Midbrain (tissue), 1 donor: ENCODE measurements around the gene LAMB2.
A peak's percentile ranks its signal among the peaks of the same experiment; 100 is the strongest.

Experiments used
- DNase-seq: peaks from one replicate; lab custom pipeline; 2025; lab: John Stamatoyannopoulos, UW

The LAMB2 gene

DNA sequence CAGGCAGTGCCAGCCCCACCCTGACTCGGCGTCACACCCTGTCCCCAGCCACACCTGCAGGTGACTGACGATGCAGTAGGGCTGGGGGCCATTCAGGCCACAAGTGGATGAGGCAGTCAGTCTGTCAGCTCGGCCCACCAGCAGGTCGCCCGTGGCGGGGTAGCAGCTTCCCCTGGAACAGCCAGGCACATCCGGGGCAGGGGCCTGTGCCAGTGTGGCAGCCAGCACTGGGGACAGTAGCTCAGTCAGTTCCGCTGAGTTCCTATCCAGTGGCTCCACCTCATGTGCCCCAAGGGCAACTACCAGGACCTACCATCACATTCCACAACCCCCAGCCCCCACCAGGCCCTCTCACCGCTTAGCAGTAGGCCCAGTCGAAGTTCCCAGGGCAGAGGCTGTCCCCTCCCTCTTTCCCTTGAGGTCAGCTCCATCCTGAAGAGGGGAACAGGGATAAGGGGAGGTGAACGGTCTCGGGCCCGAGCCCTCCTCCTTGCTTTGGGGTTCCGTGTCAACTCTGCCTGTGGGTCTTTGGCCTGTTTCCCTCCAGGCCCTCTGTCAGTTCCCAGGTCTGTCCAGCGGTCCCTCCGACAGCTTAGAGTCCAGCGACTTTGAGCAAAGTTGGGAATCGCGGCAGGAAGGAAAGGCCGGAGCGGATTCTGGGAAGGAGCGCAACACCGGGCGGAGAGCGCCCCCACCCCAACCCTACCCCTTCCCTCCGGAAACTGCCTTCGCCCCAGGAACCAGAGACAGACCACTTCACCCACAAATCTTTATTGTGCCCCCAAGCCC lies at the start of gene LAMB2:
TSS of gene LAMB2 (minus strand) at position 614 of the 789 bp plus-strand sequence. CDS start at position 431, 183 bp downstream.
- peak; percentile 50 for DNase-seq

DNA sequence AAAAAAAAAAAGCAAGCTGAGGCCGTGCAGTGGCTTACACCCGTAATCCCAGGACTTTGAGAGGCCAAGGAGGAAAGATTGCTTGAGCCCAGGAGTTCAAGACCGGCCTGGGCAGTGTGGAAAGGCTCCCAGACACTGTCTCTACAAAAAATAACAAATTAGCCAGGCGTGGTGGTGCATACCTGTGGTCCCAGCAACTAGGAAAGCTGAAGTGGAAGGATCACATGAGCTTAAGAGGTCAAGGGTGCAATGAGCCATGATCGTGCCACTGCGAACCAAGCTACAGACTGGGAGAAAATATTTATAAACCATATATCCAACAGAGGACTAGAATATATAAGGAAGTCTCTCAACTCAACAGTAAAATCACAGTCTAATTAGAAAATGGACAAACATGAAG lies 48.5 kb upstream of the LAMB2 start:
- no peak for DNase-seq

DNA sequence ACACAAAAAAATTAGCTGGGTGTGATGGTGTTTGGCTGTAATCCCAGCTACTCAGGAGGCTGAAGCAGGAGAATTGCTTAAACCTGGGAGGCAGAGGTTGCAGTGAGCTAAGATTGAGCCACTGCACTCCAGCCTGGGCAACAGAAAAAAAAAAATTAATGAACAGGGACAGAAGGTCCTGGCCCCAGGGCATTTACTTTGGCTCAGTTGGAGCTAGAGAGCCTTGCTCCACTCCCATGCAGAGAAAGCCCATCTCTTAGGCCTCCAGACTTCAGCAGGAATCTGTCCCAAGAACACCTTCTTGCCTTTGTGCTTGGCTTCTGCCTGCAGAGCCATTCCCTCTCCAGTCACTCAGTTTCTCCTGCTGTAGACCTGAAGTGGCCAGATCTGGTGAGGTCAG lies 47.3 kb upstream of the LAMB2 start:
- DNase-seq, result no peak

DNA sequence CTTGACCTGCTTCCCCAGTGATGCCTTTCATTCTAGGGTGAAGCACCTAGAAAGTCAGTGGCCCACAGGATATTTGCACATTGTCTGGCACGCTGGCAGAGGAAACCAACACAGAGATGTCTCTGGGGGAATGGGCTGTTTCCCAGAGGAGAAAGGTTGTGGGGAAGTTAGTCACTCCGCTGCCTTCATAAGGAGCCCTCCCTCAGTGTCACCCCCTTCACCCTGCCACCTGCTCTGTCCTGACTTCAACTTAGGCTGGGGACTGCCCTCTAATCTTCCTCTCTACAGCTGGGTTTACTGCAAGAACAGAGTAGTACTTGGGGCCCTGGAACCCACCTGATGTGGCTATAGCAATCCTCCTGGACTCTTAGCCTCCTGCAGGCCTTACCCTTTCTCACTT lies 44.2 kb upstream of the LAMB2 start:
- DNase-seq, result no peak

DNA sequence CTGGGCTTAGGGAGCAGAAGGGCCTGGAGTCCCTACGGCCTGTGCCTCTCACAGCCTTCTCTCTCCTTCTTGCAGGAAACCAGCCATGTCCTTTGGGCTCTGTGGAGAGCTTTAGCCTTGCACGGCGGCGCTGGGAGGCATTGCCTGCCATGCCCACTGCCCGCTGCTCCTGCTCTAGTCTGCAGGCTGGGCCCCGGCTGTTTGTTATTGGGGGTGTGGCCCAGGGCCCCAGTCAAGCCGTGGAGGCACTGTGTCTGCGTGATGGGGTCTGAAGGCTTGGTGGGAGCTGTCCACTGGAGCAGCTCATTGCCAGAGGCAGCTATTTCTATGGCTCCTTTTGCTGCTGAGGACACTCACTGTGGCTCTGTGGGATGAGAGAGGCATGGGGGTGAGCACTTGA lies 42.7 kb upstream of the LAMB2 start:
- DNase-seq, result no peak

DNA sequence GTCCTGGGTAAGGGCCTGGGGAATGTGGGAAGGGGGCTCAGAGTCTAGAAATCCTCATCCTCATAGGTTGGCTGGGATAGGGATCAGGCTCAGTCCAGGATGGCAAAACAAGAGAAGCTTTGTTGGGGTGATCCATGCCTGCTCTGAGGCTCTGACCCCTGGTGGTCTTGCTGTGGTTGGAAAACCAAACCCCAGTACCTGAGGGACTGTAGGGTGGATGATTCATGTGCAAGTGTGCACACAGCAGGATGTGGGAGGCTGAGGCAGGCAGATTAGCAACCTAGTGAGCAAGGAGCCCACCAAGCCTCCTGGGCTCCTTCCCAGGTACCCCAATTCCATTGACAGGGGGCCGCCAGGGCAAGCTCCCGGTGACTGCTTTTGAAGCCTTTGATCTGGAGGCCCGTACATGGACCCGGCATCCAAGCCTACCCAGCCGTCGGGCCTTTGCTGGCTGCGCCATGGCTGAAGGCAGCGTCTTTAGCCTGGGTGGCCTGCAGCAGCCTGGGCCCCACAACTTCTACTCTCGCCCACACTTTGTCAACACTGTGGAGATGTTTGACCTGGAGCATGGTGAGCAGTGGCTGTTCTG lies 41.6 kb upstream of the LAMB2 start:
- no peak for DNase-seq

DNA sequence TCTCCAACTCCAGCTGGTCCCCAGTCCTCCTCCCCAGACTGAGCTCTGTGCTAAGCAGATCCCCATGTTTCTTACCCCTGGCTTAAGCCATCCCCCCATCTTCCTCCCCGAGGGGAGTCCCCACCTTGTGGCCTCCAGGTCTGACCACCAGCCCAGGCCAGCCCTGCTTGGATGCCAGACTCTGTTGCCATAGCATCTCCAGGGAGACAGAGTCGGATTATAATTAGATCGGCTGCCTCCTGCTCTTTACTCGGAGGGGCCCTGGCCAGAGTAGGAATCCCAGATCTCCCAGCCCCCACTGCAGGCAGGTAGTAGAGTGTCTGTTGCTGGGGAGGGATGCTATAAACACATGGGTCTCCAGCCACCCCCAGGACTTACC lies 40.9 kb upstream of the LAMB2 start:
- DNase-seq, result no peak

DNA sequence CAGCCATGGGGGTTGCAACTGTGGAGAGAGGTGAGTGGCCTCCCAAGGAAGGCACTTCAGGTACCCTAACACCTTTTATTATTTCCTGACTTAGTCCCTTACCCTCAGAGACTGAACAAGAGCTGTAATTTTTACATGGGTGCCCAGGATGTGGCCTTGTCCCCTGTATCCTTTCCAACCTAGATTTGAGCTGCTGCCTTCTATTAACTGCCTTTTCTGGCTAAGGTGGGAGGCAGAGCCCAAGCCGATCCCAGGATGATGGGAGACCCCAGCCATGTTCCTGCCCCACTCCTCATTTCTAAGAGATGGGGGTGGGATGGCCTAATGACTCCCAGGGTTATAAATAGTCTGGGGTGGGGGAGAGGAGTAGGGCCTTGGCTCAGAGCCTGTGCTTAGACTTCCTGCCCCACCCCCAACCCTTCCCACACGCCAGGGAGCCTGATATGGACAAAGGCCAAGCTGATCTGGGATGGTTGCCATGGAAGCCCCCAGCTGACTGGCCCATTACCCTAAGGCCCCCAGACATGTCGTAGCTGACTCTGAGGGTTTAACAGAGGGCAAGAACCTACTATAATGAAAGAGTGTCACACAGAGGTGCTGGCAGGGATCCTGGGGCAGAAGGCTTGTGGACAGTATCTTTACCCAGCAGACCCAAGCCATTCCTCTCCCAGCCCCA lies 40.4 kb upstream of the LAMB2 start:
- no peak for DNase-seq

DNA sequence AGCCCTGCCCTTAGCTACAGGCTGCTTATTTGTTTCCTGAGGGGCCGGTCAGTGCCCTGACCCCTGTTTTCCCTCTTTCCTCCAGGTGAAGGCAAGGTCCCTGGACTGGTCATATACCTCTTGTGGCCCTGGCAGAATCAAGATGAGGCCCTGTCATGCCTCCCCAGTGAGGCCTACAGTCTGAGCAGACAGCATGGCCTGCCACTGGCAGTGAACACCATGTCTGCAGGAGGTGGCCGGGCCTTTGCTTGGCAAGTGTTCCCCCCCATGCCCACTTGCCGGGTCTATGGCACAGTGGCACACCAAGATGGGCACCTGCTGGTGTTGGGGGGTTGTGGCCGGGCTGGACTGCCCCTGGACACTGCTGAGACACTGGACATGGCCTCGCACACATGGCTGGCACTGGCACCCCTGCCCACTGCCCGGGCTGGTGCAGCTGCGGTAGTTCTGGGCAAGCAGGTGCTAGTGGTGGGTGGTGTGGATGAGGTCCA lies 39.7 kb upstream of the LAMB2 start:
- no peak for DNase-seq

DNA sequence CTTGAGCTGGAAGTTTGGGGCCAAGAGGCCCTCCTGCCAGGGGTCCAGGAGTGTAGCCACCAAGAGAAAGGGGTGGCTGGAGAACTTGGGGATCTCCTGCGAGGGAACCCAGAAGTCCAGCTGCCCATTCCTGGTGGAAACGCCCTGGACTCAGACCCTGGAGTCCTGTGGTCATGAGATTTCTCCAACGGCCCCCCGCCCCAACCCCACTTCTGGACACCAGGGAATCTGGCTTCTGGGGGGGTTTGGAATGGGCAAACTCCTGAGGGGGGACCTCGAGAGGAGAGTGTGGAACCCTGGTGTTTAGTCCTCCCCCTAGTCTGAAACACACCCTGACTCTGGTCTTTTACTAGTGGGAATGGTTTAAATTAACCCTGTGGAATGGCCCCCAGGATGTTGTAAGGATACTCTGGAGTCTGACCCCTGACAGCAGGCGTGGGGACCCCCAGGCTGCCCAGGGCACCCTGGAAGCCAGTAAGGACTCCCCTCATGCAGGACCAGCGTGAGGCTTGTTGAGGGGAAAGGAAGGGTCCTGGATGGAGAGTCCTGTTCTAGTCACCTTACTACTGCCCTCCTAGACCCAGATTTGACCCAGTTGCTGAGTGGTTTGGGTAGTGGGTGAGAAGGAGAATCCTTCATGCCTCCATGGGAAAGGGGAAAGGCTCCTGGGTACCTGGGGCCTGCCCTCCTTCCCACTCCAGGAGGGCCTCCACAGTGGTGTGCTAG lies 39.1 kb upstream of the LAMB2 start:
- DNase-seq, result no peak

DNA sequence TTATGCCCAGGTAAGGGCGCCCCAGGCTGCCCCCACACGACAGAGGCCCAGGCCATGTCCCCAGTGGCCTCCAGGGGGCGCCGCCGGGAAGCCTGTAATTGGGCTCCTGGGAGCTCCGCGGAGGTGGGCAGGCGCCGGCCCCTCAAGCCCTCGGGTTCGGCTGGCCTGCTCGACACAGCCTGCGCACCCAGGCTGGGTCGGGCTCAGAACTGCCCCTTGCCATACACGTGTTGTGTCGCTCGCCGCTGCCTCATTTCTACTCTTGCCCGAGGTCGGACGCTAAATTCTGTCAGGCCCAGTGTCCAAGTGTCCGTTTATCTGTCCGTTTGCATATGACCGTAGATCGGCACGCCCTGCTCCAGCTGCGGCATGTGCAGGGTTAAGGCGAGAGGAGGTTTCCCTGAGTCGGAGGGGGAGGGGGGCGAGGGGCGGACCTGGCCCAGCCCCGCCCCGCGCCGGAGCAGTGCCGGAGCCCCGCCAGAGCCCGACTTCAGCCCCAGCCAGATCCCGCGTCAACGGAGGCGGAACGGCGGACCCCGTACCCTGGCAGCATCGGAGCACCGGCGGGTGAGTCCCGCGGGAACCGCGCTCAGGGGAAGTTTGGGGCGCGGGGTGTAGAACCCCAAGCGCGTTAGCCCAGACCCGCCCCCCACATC lies 38.4 kb upstream of the LAMB2 start, which contains the start of gene KLHDC8B:
TSS of gene KLHDC8B (plus strand) at position 480 of the 656 bp plus-strand sequence. CDS start 1,172 bp downstream, outside the sequence.
- peak; percentile 64 for DNase-seq

DNA sequence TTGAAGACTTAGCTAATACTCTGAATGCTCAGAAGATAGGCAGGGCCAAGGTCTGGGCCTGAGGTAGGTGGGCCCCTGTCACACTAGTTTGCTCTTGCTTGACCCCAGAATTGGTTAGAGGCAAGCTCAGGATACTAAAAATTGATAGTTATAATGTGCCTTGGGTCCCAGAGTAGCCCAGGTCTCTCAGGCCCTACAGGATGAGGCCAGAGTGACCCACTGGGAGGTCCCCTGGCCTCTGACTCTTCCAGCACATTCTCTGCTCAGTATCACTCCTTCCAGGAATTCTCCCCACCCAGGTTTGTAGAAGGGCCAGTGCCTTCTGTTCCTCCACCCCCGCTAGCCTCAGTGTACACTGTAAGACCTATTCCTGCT lies 37.9 kb upstream of the LAMB2 start:
- DNase-seq, result no peak

DNA sequence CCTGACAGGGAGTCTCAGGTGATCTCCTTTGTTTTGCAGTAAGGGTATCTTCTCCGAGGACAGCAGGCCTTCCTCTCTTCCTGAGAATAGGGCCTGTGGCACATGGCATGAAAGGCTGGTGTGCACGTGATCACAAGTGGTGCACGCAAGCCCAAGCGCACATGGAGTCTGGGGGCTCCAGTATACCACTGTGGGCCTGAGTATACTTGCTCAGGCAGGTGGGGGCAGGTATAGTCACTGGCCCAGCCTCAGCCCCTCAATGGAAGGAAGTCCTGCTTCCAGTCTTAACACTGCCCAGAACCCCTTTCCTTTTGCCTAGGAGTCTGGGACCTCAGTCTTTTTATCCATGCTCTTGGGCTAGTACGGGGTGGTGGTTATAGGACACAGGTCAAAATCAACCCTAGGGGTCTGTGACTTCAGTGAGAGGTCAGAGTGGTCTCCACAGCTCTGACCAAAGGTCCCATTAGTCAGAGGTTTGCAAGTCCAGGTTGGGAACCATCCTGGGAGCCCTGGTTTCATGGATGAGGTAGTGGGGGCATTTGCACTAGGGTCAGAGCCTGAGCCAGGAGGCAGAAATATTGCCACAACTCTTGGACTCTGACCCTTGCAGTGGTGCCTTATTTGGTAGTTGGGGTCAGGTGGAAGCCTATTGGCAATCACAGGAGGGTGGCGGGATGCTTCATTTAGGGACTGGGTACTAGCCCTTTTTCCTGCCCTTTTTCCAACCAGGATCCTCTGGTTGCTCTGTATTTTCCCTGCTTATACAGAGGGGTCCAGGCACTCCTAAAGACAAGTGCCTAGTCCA lies 34.1 kb upstream of the LAMB2 start:
- no peak for DNase-seq

DNA sequence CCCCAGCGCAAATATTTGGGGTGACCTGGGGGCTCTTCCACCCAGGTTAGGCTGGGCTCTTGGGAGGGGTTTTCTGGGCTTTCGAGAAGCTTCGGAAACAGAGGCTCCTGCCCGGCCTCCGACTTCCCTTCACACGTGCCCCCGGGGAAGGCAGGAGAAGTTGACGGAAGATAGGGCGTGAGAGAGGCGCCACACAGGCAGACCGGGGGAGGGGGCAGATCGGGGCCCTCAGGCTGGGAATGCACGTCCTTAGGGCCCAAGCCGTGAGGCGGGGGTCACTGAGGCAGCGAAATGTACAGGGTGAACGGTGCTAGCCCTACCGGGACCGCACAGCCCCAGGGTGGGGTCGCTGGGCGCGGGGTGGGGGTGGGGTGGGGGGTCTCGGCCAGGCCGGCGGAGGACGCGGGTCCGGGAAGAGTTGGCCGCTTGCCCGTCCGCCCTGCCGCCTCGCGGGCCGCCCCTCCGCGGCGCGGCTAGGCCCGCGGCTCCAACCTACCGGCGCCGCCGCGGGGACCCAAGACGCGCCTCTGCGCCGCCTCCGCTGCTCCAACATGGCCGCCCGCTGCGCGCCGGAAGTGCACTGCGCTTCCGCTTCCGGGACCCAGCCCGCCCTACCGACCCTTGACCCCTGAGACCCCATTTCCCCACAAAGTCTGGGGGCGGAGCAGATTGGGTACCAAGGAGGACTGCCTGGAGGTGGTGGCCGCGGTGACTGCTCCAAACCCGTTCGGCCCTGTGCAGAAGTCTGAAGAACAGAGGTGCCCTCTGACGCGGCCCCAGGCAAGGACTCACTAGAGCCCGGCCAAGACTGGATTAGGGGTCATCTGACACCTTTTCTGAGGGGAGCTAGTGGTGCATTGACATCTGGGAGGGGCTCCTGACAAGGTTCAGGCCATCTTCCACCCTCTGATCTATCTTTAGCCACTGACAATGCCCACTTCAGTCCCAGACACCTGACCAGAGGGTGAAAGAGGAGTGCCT lies 33.2 kb upstream of the LAMB2 start, which contains the start of gene CCDC71:
TSS of gene CCDC71 (minus strand) at position 561 of the 981 bp plus-strand sequence. CDS start 2,123 bp downstream, outside the sequence.
- DNase-seq, result peak; percentile 76

DNA sequence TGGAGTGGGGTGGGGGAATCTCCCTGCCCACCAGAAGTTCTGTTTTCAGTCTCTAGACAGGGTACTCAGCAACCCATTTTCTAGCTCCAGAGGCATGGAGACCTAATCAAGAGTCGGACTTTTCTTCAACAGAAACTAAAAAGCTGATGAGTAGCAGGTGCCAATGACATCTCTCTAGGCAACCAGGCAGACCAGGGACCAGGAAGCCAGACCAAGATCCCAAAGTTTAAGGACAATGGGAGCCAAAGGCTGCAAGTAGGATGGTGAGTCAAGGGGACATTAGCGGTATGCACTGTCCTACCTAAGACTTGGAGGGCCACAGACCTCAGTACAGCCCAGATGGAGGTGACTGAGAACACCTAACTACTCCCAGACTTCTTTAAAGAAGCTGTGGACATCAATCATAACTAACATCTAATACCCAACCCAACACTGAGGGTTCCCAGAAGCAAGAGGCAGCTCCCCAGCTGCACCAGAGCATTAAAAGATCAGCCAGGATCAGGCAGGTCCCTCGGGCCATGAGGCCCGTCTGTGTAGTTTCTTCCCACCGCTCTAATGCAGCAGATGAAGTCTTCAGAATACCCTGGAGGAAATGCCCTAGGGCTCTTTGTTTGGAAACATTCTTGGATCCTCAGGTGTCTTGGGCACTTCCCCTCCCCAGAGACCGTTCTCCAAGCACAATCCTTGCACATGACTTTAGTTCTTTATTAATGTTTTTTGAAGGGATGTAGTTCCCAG lies 32.3 kb upstream of the LAMB2 start:
- no peak for DNase-seq

DNA sequence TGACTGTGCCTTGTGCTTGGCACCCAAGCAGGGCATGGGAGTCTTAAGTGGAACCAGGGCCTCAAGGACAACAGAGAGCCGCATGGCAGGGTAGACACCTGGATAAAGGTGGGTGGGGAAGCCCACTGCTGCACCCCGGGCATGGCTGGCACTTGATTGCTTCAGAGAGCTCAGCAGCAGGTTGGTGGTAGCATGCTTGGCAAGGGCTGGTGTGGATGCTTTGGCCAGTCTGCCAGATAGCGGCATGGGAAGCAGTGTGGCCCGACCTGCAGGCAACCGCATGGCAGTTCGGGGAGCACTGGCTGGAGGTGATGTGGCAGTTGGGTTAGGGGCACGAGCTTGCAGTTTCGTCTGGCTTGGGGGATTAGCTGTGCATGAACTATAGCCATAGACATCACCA lies 30.8 kb upstream of the LAMB2 start:
- DNase-seq, result no peak

DNA sequence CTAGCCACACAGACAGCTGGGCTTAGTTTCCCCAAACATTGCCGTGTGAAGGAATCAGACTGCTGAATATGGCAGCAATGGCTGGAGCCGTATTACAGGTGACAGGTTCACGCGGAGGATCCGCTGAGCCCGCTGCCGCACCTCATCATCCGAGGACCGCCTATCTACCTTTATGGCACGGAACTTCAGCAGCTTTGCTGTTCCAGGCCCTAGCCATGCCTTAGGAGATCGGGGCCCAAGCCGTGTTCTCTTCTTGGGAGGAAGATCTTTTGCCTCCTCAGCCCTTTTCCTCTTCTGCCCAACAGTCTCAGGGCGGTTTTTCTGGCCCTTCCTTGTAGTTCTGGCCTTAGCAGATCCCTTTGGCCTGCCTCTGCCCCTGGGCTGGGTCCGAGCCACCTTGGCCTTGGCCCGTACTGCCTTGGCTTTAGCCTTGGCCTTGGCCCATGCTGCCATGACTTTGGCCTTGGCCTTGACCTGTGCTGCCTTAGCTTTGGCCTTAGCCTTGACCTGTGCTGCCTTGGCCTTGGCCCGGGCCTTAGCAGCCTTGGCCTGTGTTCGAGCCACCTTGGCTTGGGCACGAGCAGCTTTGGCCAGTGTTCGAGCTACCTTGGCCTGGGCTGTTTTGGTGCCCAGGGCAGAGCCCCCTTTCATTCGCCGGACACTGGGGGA lies 30.0 kb upstream of the LAMB2 start:
- no peak for DNase-seq
